ENCODE results near the gene SDC3. TPM values are rescaled to one million over a fixed set of nuclear protein-coding genes. Genes with fewer than 3 reads are reported as not detected.

SDC3 gene
- total RNA-seq, 1 experiment from 2014 or later, result 32.3 TPM

DNA sequence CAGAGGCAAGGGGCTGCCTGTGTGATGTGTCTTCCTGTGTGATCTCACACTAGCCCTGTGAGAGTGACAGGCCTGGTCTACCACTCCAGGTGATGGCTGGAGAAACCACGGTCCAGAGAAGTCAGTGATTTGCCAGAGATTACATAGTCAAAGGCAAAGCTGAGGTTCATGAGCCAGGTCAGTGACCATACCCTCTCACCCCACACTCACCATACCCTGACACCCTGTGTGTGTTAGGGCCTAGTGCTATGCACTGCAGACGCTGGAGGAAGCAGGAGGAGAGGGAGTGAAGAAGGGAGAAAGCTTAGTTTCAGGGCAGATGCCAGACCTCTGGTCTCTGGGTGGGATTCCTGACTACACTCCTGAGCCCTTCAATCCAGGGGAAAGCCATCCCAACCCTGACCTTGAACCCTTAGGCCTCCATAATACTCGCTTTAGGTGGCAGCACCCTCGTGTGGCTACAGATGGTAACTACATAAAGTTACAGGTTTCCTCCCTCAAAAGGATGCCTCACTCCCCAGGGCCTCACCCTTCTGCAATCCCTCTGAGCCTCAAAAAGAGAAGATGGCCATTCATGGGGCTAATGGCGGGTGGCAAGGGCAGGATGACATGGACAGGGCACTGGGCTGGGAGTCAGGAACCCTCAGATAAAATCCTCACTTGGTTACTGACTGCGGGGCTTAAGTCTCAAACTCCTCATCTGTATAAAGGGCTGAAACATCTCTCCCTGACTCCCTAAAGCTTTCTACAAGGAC is 20.8 kb upstream of the SDC3 start (continued):
- TF ChIP-seq HMGXB4 (CRISPR knock-in tag; IDR thresholded peaks at IDR 0.05), result no peak
- no peak for TF ChIP-seq GTF2I (CRISPR knock-in tag; conservative IDR thresholded peaks at IDR 0.05)
- no peak for TF ChIP-seq RELA (CRISPR knock-in tag; IDR thresholded peaks at IDR 0.05; ENCODE audit: borderline replicate concordance)
- no peak for TF ChIP-seq FOXP1 (CRISPR knock-in tag; IDR thresholded peaks at IDR 0.05; ENCODE audit: borderline replicate concordance)

- Mint-ChIP-seq H3K4me1 (peaks cover 5% of the 10 kb centered on the region), H3K4me3 (no peak overlapping the region), H3K9me3 (no peaks in the 10 kb centered on the region), H3K27me3 (ENCODE audit: low read depth) (no peaks in the 10 kb centered on the region), H3K27ac (no peak overlapping the region), H3K36me3 (peaks cover 11% of the 10 kb centered on the region)
- DNase-seq (ENCODE audit: low spot score) (no peak), ATAC-seq (no peak)
- CTCF ChIA-PET, result interaction anchor here (1.1 to 3.9 kb wide), 13 partner anchors 10 to 257 kb away, joined by 3 to 58 read pairs (median 5); no protein-coding TSS in a partner anchor
- POLR2A ChIA-PET, result no interaction called here
- no peak for TF ChIP-seq SMAD4 (CRISPR knock-in tag; IDR thresholded peaks at IDR 0.05)
- TF ChIP-seq, protein P1, sequence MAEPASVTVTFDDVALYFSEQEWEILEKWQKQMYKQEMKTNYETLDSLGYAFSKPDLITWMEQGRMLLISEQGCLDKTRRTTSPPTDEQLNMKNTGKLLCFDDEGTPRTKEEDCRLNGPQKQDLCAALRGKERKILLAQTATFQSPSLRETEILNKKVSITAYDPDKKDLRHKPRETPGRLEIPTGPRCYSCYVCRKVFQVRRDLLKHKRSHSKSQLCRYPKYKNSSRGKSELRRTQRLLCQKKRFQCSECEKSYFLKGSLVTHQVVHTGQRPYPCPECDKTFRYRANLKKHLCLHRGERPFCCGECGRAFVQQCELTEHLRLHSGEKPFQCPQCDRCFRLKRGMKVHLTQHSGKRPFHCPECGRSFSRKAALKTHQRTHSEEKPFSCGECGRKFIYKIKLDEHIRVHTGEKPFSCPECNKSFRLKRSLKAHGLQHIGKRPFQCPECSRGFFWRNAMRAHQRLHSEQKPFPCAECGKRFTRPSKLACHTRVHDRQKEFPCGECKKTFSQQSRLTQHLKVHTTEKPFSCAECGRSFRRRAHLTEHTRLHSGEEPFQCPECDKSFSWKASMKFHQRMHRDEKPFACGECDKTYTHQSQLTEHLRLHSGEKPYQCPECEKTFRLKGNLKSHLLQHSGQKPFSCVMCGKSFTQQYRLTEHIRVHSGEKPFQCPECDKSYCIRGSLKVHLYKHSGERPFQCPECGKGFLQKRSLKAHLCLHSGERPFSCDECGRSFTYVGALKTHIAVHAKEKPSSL (CRISPR knock-in tag; conservative IDR thresholded peaks at IDR 0.05), result no peak
- no peak for TF ChIP-seq HMGA2 (CRISPR knock-in tag; IDR thresholded peaks at IDR 0.05)
- TF ChIP-seq ATF1 (CRISPR knock-in tag; IDR thresholded peaks at IDR 0.05), result no peak
- no peak for TF ChIP-seq ZNF317 (CRISPR knock-in tag; IDR thresholded peaks at IDR 0.05; ENCODE audit: borderline replicate concordance, low read depth)
- no peak for TF ChIP-seq GTF2I (CRISPR knock-in tag; conservative IDR thresholded peaks at IDR 0.05)
- TF ChIP-seq, protein P2, sequence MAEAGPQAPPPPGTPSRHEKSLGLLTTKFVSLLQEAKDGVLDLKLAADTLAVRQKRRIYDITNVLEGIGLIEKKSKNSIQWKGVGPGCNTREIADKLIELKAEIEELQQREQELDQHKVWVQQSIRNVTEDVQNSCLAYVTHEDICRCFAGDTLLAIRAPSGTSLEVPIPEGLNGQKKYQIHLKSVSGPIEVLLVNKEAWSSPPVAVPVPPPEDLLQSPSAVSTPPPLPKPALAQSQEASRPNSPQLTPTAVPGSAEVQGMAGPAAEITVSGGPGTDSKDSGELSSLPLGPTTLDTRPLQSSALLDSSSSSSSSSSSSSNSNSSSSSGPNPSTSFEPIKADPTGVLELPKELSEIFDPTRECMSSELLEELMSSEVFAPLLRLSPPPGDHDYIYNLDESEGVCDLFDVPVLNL (CRISPR knock-in tag; IDR thresholded peaks at IDR 0.05; ENCODE audit: borderline replicate concordance, low read depth), result no peak
- TF ChIP-seq, protein P3, sequence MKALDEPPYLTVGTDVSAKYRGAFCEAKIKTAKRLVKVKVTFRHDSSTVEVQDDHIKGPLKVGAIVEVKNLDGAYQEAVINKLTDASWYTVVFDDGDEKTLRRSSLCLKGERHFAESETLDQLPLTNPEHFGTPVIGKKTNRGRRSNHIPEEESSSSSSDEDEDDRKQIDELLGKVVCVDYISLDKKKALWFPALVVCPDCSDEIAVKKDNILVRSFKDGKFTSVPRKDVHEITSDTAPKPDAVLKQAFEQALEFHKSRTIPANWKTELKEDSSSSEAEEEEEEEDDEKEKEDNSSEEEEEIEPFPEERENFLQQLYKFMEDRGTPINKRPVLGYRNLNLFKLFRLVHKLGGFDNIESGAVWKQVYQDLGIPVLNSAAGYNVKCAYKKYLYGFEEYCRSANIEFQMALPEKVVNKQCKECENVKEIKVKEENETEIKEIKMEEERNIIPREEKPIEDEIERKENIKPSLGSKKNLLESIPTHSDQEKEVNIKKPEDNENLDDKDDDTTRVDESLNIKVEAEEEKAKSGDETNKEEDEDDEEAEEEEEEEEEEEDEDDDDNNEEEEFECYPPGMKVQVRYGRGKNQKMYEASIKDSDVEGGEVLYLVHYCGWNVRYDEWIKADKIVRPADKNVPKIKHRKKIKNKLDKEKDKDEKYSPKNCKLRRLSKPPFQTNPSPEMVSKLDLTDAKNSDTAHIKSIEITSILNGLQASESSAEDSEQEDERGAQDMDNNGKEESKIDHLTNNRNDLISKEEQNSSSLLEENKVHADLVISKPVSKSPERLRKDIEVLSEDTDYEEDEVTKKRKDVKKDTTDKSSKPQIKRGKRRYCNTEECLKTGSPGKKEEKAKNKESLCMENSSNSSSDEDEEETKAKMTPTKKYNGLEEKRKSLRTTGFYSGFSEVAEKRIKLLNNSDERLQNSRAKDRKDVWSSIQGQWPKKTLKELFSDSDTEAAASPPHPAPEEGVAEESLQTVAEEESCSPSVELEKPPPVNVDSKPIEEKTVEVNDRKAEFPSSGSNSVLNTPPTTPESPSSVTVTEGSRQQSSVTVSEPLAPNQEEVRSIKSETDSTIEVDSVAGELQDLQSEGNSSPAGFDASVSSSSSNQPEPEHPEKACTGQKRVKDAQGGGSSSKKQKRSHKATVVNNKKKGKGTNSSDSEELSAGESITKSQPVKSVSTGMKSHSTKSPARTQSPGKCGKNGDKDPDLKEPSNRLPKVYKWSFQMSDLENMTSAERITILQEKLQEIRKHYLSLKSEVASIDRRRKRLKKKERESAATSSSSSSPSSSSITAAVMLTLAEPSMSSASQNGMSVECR (CRISPR knock-in tag; IDR thresholded peaks at IDR 0.05; ENCODE audit: borderline replicate concordance), result no peak
- TF ChIP-seq ZNF423 (CRISPR knock-in tag; IDR thresholded peaks at IDR 0.05), result no peak
- no peak for TF ChIP-seq KAT7 (CRISPR knock-in tag; IDR thresholded peaks at IDR 0.05; ENCODE audit: borderline replicate concordance)
- no peak for TF ChIP-seq STAT6 (CRISPR knock-in tag; conservative IDR thresholded peaks at IDR 0.05; ENCODE audit: low read depth)
- TF ChIP-seq, protein P4, sequence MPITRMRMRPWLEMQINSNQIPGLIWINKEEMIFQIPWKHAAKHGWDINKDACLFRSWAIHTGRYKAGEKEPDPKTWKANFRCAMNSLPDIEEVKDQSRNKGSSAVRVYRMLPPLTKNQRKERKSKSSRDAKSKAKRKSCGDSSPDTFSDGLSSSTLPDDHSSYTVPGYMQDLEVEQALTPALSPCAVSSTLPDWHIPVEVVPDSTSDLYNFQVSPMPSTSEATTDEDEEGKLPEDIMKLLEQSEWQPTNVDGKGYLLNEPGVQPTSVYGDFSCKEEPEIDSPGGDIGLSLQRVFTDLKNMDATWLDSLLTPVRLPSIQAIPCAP (CRISPR knock-in tag; IDR thresholded peaks at IDR 0.05), result no peak
- no peak for TF ChIP-seq TEAD4 (CRISPR knock-in tag; IDR thresholded peaks at IDR 0.05)
- TF ChIP-seq, protein P5, sequence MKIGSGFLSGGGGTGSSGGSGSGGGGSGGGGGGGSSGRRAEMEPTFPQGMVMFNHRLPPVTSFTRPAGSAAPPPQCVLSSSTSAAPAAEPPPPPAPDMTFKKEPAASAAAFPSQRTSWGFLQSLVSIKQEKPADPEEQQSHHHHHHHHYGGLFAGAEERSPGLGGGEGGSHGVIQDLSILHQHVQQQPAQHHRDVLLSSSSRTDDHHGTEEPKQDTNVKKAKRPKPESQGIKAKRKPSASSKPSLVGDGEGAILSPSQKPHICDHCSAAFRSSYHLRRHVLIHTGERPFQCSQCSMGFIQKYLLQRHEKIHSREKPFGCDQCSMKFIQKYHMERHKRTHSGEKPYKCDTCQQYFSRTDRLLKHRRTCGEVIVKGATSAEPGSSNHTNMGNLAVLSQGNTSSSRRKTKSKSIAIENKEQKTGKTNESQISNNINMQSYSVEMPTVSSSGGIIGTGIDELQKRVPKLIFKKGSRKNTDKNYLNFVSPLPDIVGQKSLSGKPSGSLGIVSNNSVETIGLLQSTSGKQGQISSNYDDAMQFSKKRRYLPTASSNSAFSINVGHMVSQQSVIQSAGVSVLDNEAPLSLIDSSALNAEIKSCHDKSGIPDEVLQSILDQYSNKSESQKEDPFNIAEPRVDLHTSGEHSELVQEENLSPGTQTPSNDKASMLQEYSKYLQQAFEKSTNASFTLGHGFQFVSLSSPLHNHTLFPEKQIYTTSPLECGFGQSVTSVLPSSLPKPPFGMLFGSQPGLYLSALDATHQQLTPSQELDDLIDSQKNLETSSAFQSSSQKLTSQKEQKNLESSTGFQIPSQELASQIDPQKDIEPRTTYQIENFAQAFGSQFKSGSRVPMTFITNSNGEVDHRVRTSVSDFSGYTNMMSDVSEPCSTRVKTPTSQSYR (CRISPR knock-in tag; IDR thresholded peaks at IDR 0.05), result no peak
Measured at GRCh38 chr1:30928789-30929134, 20.2 kb upstream of the SDC3 start.

All from WTC11 (cell line).